Trophoblast cell (in vitro differentiated cells and primary cell): ENCODE results near the gene RAB3IP.

Experiments used
- DNase-seq, 2 donors: peaks; one replicate each; pipeline ENCODE4 v3.0.0-alpha.2; 2016
- H2AFZ ChIP-seq: 2 replicates; pipeline ENCODE4 v1.6.1; 2013; ENCODE audit warnings: low read length, moderate library complexity, mild to moderate bottlenecking; ENCODE audit not compliant: insufficient read depth, poor library complexity
- H2AK5ac ChIP-seq: 2 replicates; pipeline ENCODE4 v1.6.1; 2013; ENCODE audit warnings: mild to moderate bottlenecking, low read length
- H2BK120ac ChIP-seq: 2 replicates; pipeline ENCODE4 v1.6.1; 2013; ENCODE audit warnings: low read length, mild to moderate bottlenecking, moderate library complexity; ENCODE audit not compliant: insufficient read depth, poor library complexity
- H2BK12ac ChIP-seq: 2 replicates; pipeline ENCODE4 v1.6.1; 2013; ENCODE audit warnings: mild to moderate bottlenecking, low read length, moderate library complexity
- H2BK5ac ChIP-seq: 2 replicates; pipeline ENCODE4 v1.6.1; 2013; ENCODE audit warnings: low read length, low read depth, moderate library complexity, mild to moderate bottlenecking; ENCODE audit not compliant: poor library complexity
- H3K14ac ChIP-seq: 2 replicates; pipeline ENCODE4 v1.6.1; 2013; ENCODE audit warnings: mild to moderate bottlenecking, low read length
- H3K18ac ChIP-seq: 2 replicates; pipeline ENCODE4 v1.6.1; 2013; ENCODE audit warnings: mild to moderate bottlenecking, low read length
- H3K23ac ChIP-seq: 2 replicates; pipeline ENCODE4 v1.6.1; 2013; ENCODE audit warnings: low read length
- H3K27ac ChIP-seq: 2 replicates; pipeline ENCODE4 v1.5.1; 2013; ENCODE audit warnings: low read depth, mild to moderate bottlenecking, inconsistent platforms, low read length, moderate library complexity
- H3K27me3 ChIP-seq: 2 replicates; pipeline ENCODE4 v1.6.1; 2013; ENCODE audit warnings: inconsistent platforms, mild to moderate bottlenecking, low read length, moderate library complexity; ENCODE audit not compliant: insufficient read depth
- H3K36me3 ChIP-seq, 2 experiments: 1 replicate in 1 of 2; 2 replicates in 1 of 2; pipeline ENCODE4 v1.6.1; 2013; ENCODE audit warnings: low read length in 2 of 2, mild to moderate bottlenecking in 2 of 2, moderate library complexity in 1 of 2; ENCODE audit not compliant: insufficient read depth in 2 of 2, control insufficient read depth in 1 of 2
- H3K4ac ChIP-seq: 2 replicates; pipeline ENCODE4 v1.6.1; 2013; ENCODE audit warnings: low read depth, mild to moderate bottlenecking, low read length, moderate library complexity
- H3K4me1 ChIP-seq, 2 experiments: 1 replicate in 1 of 2; 2 replicates in 1 of 2; pipeline ENCODE4 v1.6.1; 2013; ENCODE audit warnings: low read length in 2 of 2, mild to moderate bottlenecking in 2 of 2, moderate library complexity in 1 of 2; ENCODE audit not compliant: insufficient read depth in 2 of 2, control insufficient read depth in 1 of 2
- H3K4me2 ChIP-seq: 2 replicates; pipeline ENCODE4 v1.6.1; 2013; ENCODE audit warnings: inconsistent platforms, mild to moderate bottlenecking, low read length, moderate library complexity
- H3K4me3 ChIP-seq: 2 replicates; pipeline ENCODE4 v1.5.1; 2013; ENCODE audit warnings: mild to moderate bottlenecking, low read depth, low read length, inconsistent platforms
- H3K79me1 ChIP-seq: one replicate; pipeline ENCODE4 v1.6.1; 2013; ENCODE audit warnings: low read length
- H3K79me2 ChIP-seq: 2 replicates; pipeline ENCODE4 v1.6.1; 2013; ENCODE audit warnings: low read length, mild to moderate bottlenecking; ENCODE audit not compliant: control insufficient read depth, insufficient read depth, poor library complexity
- H3K9ac ChIP-seq: 2 replicates; pipeline ENCODE4 v1.6.1; 2013; ENCODE audit warnings: mild to moderate bottlenecking, low read length
- H3K9me3 ChIP-seq: 2 replicates; pipeline ENCODE4 v1.6.1; 2013; ENCODE audit warnings: low read depth, mild to moderate bottlenecking, control low read depth, inconsistent platforms, low read length; ENCODE audit not compliant: insufficient read depth
- H4K12ac ChIP-seq: 2 replicates; pipeline ENCODE4 v1.6.1; 2013; ENCODE audit warnings: low read depth, mild to moderate bottlenecking, low read length, moderate library complexity
- H4K8ac ChIP-seq: 2 replicates; pipeline ENCODE4 v1.6.1; 2013; ENCODE audit warnings: low read depth, mild to moderate bottlenecking, low read length, moderate library complexity
- H4K91ac ChIP-seq: one replicate; pipeline ENCODE4 v1.6.1; 2013; ENCODE audit warnings: low read depth, mild to moderate bottlenecking, low read length, moderate library complexity
- whole genome bisulfite sequencing: extraction: QIAGEN DNeasy Blood & Tissue Kit; methylation state at CpG from one replicate; pipeline ENCODE4 v1.1.7; 2013; ENCODE audit warnings: missing lambda C conversion rate; ENCODE audit not compliant: insufficient read length, insufficient coverage; ENCODE audit errors: extremely low coverage; 5-methylcytosine and 5-hydroxymethylcytosine counted together

RAB3IP gene

DNA sequence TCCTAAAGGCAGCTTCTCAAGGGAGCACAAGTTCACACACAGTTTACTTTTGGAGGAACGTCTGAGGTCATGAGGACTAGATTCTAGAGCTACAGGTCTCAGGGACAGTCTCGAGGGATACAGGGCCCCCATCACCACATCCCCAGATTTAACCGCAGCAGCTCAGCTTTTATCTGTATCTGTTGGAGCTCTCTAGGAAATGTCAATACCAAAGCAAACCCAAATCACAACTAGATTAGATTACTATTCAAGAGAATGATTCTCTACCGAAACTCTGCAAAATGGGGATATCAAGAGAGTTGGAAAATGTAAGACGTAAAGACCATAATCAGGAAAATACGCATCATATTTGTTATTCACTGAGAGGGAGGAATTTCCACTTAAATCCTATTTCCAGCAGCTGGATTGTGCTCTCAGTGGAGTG, 82.4 kb downstream of the RAB3IP start:
- Histone ChIP-seq H3K4me3 (no peak overlapping the region), H3K23ac (no peak overlapping the region), H3K27ac (no peak overlapping the region), H3K9me3 (no peaks in the 10 kb centered on the region), H2BK5ac (no peak overlapping the region), H2AK5ac (no peak overlapping the region), H3K79me2 (no peaks in the 10 kb centered on the region), H2AFZ (no peak overlapping the region), H4K8ac (no peak overlapping the region), H3K27me3 (no peaks in the 10 kb centered on the region), H3K18ac (no peak overlapping the region), H3K36me3 (no peaks in the 10 kb centered on the region), H4K12ac (no peak overlapping the region), H3K9ac (no peak overlapping the region), H3K79me1 (no peaks in the 10 kb centered on the region), H3K4me2 (no peak overlapping the region), H3K4me1 (no peaks in the 10 kb centered on the region), H2BK120ac (no peak overlapping the region), H3K4ac (no peak overlapping the region), H3K14ac (no peak overlapping the region), H4K91ac (no peak overlapping the region), H2BK12ac (no peak overlapping the region)
- no peak for DNase-seq
- WGBS: no CpG with 5 or more reads among the region's 6 CpGs

DNA sequence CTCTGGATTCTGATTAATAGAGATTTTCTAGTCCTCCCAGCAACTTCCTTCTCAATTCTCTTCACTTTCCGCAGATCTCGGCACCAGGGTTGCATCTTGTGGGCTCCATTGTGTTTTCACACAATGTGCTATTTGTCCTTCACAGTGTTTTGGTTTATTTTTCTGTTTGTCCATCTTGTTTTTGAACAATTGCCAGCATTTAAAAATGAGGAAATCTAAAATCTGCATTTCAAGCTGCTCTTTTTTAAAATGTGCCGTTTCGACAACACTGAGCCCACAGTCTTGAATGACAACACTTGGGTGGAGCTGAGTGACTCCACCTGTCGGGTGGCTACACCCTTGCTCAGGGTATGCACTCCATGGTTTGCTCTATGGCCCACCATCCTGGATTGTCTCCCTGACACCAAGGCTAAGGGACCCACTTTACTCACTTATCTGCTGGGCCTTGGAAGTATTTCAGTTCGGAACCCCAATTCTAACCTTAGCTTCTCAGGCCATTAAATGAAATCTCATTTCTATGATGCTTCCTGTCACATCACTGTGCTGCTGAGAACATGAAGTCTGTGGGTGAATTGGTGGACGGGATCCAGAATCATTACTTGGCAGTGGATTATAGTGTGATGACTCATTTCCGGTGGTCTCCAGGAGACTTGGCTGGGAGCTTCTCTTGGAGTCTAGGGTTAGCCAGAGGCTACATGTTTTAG, 82.9 kb downstream of the RAB3IP start:
- Histone ChIP-seq H3K14ac (no peak overlapping the region), H2BK120ac (no peak overlapping the region), H3K79me1 (no peaks in the 10 kb centered on the region), H3K9me3 (no peaks in the 10 kb centered on the region), H4K12ac (no peak overlapping the region), H3K9ac (no peak overlapping the region), H4K8ac (no peak overlapping the region), H4K91ac (no peak overlapping the region), H3K36me3 (no peaks in the 10 kb centered on the region), H3K4me3 (no peak overlapping the region), H2BK5ac (no peak overlapping the region), H2AK5ac (no peak overlapping the region), H3K23ac (no peak overlapping the region), H3K4ac (no peak overlapping the region), H3K27ac (no peak overlapping the region), H3K27me3 (no peaks in the 10 kb centered on the region), H3K4me2 (no peak overlapping the region), H3K79me2 (no peaks in the 10 kb centered on the region), H2BK12ac (no peak overlapping the region), H3K4me1 (no peaks in the 10 kb centered on the region), H3K18ac (no peak overlapping the region), H2AFZ (no peak overlapping the region)
- WGBS: no CpG with 5 or more reads among the region's 8 CpGs
- DNase-seq: no peak

DNA sequence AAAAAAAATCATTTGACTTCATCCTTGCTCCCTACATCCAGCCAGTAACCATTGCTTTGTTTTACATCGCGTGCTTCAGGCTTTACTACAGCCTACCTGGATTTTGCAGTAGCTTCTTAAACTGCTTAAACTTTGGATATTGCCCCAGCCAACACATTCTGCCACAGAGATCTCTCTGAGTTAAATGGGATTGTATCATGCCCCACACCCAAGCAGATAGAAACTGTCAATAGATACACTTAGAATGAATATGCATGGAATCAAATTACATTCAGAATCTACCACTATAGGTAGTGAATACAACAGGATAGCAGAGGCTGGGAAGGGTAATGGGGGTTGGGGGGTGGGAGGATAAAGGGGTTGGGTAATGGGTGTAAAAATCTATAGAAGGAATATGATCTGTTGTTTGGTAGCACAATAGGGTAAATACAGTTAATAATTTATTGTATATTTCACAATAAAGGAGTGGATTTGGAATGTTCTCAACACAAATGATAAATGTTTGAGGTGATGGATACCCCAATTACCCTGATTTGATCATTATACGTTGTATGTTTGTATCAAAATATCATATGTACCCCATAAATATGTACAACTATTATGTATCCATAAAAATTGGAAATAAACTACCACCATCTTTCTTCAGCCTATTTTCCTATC, 83.7 kb downstream of the RAB3IP start:
- Histone ChIP-seq H4K12ac (no peak overlapping the region), H3K9ac (no peak overlapping the region), H3K79me1 (no peaks in the 10 kb centered on the region), H2BK12ac (no peak overlapping the region), H4K8ac (no peak overlapping the region), H2BK5ac (no peak overlapping the region), H3K27ac (no peak overlapping the region), H4K91ac (no peak overlapping the region), H3K23ac (no peak overlapping the region), H3K4me1 (no peaks in the 10 kb centered on the region), H2BK120ac (no peak overlapping the region), H3K4me3 (no peak overlapping the region), H3K36me3 (no peaks in the 10 kb centered on the region), H3K79me2 (no peaks in the 10 kb centered on the region), H3K4ac (no peak overlapping the region), H2AK5ac (no peak overlapping the region), H3K18ac (no peak overlapping the region), H3K4me2 (no peak overlapping the region), H3K14ac (no peak overlapping the region), H3K9me3 (no peaks in the 10 kb centered on the region), H2AFZ (no peak overlapping the region), H3K27me3 (no peaks in the 10 kb centered on the region)
- no CpG with 5 or more reads among the region's 3 CpGs for WGBS
- no peak for DNase-seq

DNA sequence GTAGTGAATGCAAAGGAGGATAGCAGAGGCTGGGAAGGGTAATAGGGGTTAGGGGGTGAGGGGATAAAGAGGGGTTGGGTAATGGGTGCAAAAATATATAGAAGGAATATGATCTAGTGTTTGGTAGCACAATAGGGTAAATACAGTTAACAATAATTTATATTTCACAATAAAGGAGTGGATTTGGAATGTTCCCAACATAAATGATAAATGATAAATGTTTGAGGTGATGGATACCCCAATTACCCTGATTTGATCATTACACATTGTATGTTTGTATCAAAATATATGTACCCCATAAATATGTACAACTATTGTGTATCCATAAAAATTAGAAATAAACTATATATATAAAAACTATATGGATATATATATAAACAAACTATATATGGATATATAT, 85.4 kb downstream of the RAB3IP start:
- no peak for DNase-seq
- Histone ChIP-seq H2BK12ac (no peak overlapping the region), H3K27ac (no peak overlapping the region), H3K27me3 (no peaks in the 10 kb centered on the region), H3K14ac (no peak overlapping the region), H4K91ac (no peak overlapping the region), H3K4ac (no peak overlapping the region), H3K79me2 (no peaks in the 10 kb centered on the region), H2AFZ (no peak overlapping the region), H3K4me1 (no peaks in the 10 kb centered on the region), H2BK120ac (no peak overlapping the region), H3K4me2 (no peak overlapping the region), H2AK5ac (no peak overlapping the region), H3K4me3 (no peak overlapping the region), H4K8ac (no peak overlapping the region), H3K23ac (no peak overlapping the region), H3K36me3 (no peaks in the 10 kb centered on the region), H3K79me1 (no peaks in the 10 kb centered on the region), H3K9me3 (no peaks in the 10 kb centered on the region), H4K12ac (no peak overlapping the region), H2BK5ac (no peak overlapping the region), H3K18ac (no peak overlapping the region), H3K9ac (no peak overlapping the region)
